ENCODE data around the gene FGF14. TPM values are rescaled to one million over a fixed set of nuclear protein-coding genes. Genes with fewer than 3 reads are reported as not detected.

The FGF14 gene
- total RNA-seq, 4 donors from 2014 or later: 0.36 to 1.9 (median 0.45) TPM

GRCh38 chr13:101996954-101997353 lies 404.9 kb downstream of the FGF14 start:
- TF ChIP-seq, protein P1, sequence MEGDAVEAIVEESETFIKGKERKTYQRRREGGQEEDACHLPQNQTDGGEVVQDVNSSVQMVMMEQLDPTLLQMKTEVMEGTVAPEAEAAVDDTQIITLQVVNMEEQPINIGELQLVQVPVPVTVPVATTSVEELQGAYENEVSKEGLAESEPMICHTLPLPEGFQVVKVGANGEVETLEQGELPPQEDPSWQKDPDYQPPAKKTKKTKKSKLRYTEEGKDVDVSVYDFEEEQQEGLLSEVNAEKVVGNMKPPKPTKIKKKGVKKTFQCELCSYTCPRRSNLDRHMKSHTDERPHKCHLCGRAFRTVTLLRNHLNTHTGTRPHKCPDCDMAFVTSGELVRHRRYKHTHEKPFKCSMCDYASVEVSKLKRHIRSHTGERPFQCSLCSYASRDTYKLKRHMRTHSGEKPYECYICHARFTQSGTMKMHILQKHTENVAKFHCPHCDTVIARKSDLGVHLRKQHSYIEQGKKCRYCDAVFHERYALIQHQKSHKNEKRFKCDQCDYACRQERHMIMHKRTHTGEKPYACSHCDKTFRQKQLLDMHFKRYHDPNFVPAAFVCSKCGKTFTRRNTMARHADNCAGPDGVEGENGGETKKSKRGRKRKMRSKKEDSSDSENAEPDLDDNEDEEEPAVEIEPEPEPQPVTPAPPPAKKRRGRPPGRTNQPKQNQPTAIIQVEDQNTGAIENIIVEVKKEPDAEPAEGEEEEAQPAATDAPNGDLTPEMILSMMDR (IDR thresholded peaks at IDR 0.05): no peak
- no peak for TF ChIP-seq POLR2A (IDR thresholded peaks at IDR 0.05)
- no peak overlapping the region for H3K4me3 ChIP-seq (ENCODE audit: low read depth, poor library complexity, severe bottlenecking)
- DNase-seq (ENCODE audit: low spot score in 2 of 2): no peak
- 86 to 90% methylated on average over 3 of the region's 3 CpGs for WGBS, 2 donors
- intact Hi-C loops (cut with DNase I; ENCODE audit: low total_unique reads): no loop called here

DNA sequence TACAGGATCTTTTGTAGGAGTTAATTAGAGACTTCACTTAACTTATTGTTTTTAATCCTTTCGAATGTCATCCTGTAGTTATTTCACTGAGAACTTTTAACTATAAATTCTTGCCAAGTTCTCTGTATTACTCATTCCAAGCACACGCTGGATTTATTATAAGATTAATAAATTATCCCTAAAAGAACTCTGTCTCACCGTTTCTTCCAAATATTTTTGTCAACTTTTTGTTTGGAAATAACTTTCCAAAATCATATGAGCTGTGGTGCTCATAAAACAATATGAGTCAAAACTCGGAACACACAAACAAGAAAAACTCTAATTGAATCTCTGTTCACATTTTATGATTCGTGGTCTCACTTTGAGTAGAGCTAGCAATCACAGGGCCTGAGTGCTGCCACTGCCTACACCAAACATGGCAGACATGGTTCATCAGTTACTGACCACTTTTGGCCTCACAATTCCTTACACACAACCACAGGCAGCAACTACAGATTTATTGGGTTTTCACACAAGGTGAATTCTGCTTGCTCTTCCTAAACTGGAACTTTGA lies 412.0 kb downstream of the FGF14 start:
- intact Hi-C loops (cut with DNase I; ENCODE audit: low total_unique reads): no loop called here
- H3K4me3 ChIP-seq (ENCODE audit: low read depth, poor library complexity, severe bottlenecking): no peak overlapping the region
- no peak for DNase-seq (ENCODE audit: low spot score in 2 of 2)
- 24 to 27% methylated on average over 5 of the region's 5 CpGs for WGBS, 2 donors
- TF ChIP-seq, protein P1 (IDR thresholded peaks at IDR 0.05): no peak
- TF ChIP-seq POLR2A (IDR thresholded peaks at IDR 0.05): no peak

GRCh38 chr13:101988140-101988539 lies 413.7 kb downstream of the FGF14 start:
- WGBS, 2 donors: 70 to 77% methylated on average over 4 of the region's 4 CpGs
- intact Hi-C loops (cut with DNase I; ENCODE audit: low total_unique reads): no loop called here
- no peak for DNase-seq (ENCODE audit: low spot score in 2 of 2)
- no peak overlapping the region for H3K4me3 ChIP-seq (ENCODE audit: low read depth, poor library complexity, severe bottlenecking)
- TF ChIP-seq, protein P1 (IDR thresholded peaks at IDR 0.05): no peak
- TF ChIP-seq POLR2A (IDR thresholded peaks at IDR 0.05): no peak

DNA sequence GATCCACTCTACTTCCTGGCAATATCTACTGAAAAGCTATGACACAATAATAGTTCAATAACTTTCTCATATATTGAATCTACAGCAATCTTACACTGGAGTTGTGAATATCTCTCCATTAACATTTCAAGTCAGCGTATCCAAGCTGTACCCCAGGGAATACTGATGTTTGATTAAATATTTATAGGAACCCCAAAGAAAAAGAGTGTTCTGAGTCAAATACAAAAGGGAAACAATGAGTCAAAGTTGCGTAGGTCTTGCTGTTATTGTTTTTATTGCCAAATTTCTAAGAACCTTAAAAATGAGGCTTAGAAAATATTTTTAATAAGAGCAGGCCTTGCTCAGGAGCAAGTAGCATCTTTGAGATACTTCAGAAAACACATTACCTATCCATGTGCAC lies 415.5 kb downstream of the FGF14 start:
- WGBS, 2 donors: 71 to 74% methylated on average over 2 of the region's 2 CpGs
- TF ChIP-seq, protein P1 (IDR thresholded peaks at IDR 0.05): no peak
- TF ChIP-seq POLR2A (IDR thresholded peaks at IDR 0.05): no peak
- DNase-seq (ENCODE audit: low spot score in 2 of 2): no peak
- no peak overlapping the region for H3K4me3 ChIP-seq (ENCODE audit: low read depth, poor library complexity, severe bottlenecking)
- intact Hi-C loops (cut with DNase I; ENCODE audit: low total_unique reads): no loop called here

- 74 to 75% methylated on average over 3 of the region's 3 CpGs for WGBS, 2 donors
- TF ChIP-seq, protein P1 (IDR thresholded peaks at IDR 0.05): no peak
- no peak for TF ChIP-seq POLR2A (IDR thresholded peaks at IDR 0.05)
- no peak overlapping the region for H3K4me3 ChIP-seq (ENCODE audit: low read depth, poor library complexity, severe bottlenecking)
- intact Hi-C loops (cut with DNase I; ENCODE audit: low total_unique reads): no loop called here
- no peak for DNase-seq (ENCODE audit: low spot score in 2 of 2)
These were observed 416.5 kb downstream of the FGF14 start for GRCh38 chr13:101985321-101985720.

- intact Hi-C loops (cut with DNase I; ENCODE audit: low total_unique reads): no loop called here
- H3K4me3 ChIP-seq (ENCODE audit: low read depth, poor library complexity, severe bottlenecking): no peak overlapping the region
- TF ChIP-seq, protein P1 (IDR thresholded peaks at IDR 0.05): no peak
- no peak for DNase-seq (ENCODE audit: low spot score in 2 of 2)
These were observed 418.9 kb downstream of the FGF14 start for GRCh38 chr13:101982903-101983302.

Data from lower leg skin (tissue), 4 donors.